ENCODE measurements around the gene PIH1D1. TPM values are rescaled to one million over a fixed set of nuclear protein-coding genes. Genes with fewer than 3 reads are reported as not detected.

PIH1D1 gene
- total RNA-seq, 1 experiment from 2014 or later: 116 TPM

- H3K9me3 Mint-ChIP-seq (ENCODE audit: unreplicated experiment): no peaks in the 10 kb centered on the region
- peaks cover 100% of the 10 kb centered on the region for H3K27me3 Mint-ChIP-seq (ENCODE audit: insufficient read depth, unreplicated experiment)
- no peak overlapping the region for H3K27ac Mint-ChIP-seq (ENCODE audit: low read depth, unreplicated experiment)
- no peak overlapping the region for H3K4me3 Mint-ChIP-seq (ENCODE audit: unreplicated experiment)
- peaks cover 22% of the 10 kb centered on the region for H3K4me1 Mint-ChIP-seq (ENCODE audit: insufficient read depth, unreplicated experiment)
- TF ChIP-seq CTCF (IDR thresholded peaks at IDR 0.05; ENCODE audit: unreplicated experiment): peak; percentile 13
- no TSS peak for BruUV-seq (replicated peaks)
- ChIA-PET CTCF (no interaction called here), POLR2A (no interaction called here)
- no peaks in the 10 kb centered on the region for H3K36me3 Mint-ChIP-seq (ENCODE audit: insufficient read depth, unreplicated experiment)
- no peak for DNase-seq (ENCODE audit: unreplicated experiment)
- intact Hi-C loops (cut with micrococcal nuclease): no loop called here
These were observed 29.1 kb downstream of the PIH1D1 start for GRCh38 chr19:49422407-49423070.

- ChIA-PET CTCF (no interaction called here), POLR2A (no interaction called here)
- intact Hi-C loops (cut with micrococcal nuclease): no loop called here
- Mint-ChIP-seq H3K36me3 (ENCODE audit: insufficient read depth, unreplicated experiment) (no peaks in the 10 kb centered on the region), H3K27ac (ENCODE audit: low read depth, unreplicated experiment) (no peak overlapping the region), H3K27me3 (ENCODE audit: insufficient read depth, unreplicated experiment) (peaks cover 100% of the 10 kb centered on the region), H3K9me3 (ENCODE audit: unreplicated experiment) (no peaks in the 10 kb centered on the region), H3K4me3 (ENCODE audit: unreplicated experiment) (no peak overlapping the region), H3K4me1 (ENCODE audit: insufficient read depth, unreplicated experiment) (peaks cover 22% of the 10 kb centered on the region)
- TF ChIP-seq CTCF (IDR thresholded peaks at IDR 0.05; ENCODE audit: unreplicated experiment): no peak
- BruUV-seq (replicated peaks): no TSS peak
- DNase-seq (ENCODE audit: unreplicated experiment): no peak
These were observed 29.8 kb downstream of the PIH1D1 start for GRCh38 chr19:49421878-49422202.

- H3K4me1 Mint-ChIP-seq (ENCODE audit: insufficient read depth, unreplicated experiment): peaks cover 22% of the 10 kb centered on the region
- no peaks in the 10 kb centered on the region for H3K36me3 Mint-ChIP-seq (ENCODE audit: insufficient read depth, unreplicated experiment)
- BruUV-seq (replicated peaks): no TSS peak
- H3K27me3 Mint-ChIP-seq (ENCODE audit: insufficient read depth, unreplicated experiment): peaks cover 94% of the 10 kb centered on the region
- no peak for TF ChIP-seq CTCF (IDR thresholded peaks at IDR 0.05; ENCODE audit: unreplicated experiment)
- POLR2A ChIA-PET: interaction anchor here (1.1 kb wide), 1 partner anchor 30 kb away, joined by 4 read pairs; no protein-coding TSS in a partner anchor
- CTCF ChIA-PET: interaction anchor here (1.0 kb wide), 1 partner anchor 23 kb away, joined by 4 read pairs; no protein-coding TSS in a partner anchor
- intact Hi-C loops (cut with micrococcal nuclease): no loop called here
- peak overlapping the region; percentile 42 for H3K4me3 Mint-ChIP-seq (ENCODE audit: unreplicated experiment)
- peak; percentile 77 for DNase-seq (ENCODE audit: unreplicated experiment)
- no peaks in the 10 kb centered on the region for H3K9me3 Mint-ChIP-seq (ENCODE audit: unreplicated experiment)
- H3K27ac Mint-ChIP-seq (ENCODE audit: low read depth, unreplicated experiment): no peak overlapping the region
These were observed 30.4 kb downstream of the PIH1D1 start for GRCh38 chr19:49421039-49421877.

- CTCF ChIA-PET: no interaction called here
- intact Hi-C loops (cut with micrococcal nuclease): no loop called here
- Mint-ChIP-seq H3K4me3 (ENCODE audit: unreplicated experiment) (no peak overlapping the region), H3K4me1 (ENCODE audit: insufficient read depth, unreplicated experiment) (peaks cover 22% of the 10 kb centered on the region), H3K36me3 (ENCODE audit: insufficient read depth, unreplicated experiment) (no peaks in the 10 kb centered on the region), H3K9me3 (ENCODE audit: unreplicated experiment) (no peaks in the 10 kb centered on the region), H3K27me3 (ENCODE audit: insufficient read depth, unreplicated experiment) (peaks cover 84% of the 10 kb centered on the region), H3K27ac (ENCODE audit: low read depth, unreplicated experiment) (no peak overlapping the region)
- POLR2A ChIA-PET: interaction anchor here (1.1 kb wide), 1 partner anchor 29 kb away, joined by 4 read pairs; no protein-coding TSS in a partner anchor
- no peak for TF ChIP-seq CTCF (IDR thresholded peaks at IDR 0.05; ENCODE audit: unreplicated experiment)
- no TSS peak for BruUV-seq (replicated peaks)
- no peak for DNase-seq (ENCODE audit: unreplicated experiment)
These were observed 31.4 kb downstream of the PIH1D1 start for GRCh38 chr19:49420227-49420626.

Measured in MCF 10A (cell line).